ENCODE measurements around the gene ZBTB20. TPM values are rescaled to one million over a fixed set of nuclear protein-coding genes. Genes with fewer than 3 reads are reported as not detected.

Gene ZBTB20
- polyA plus RNA-seq, 3 donors: 1.3 to 3.2 (median 2.0) TPM

DNA sequence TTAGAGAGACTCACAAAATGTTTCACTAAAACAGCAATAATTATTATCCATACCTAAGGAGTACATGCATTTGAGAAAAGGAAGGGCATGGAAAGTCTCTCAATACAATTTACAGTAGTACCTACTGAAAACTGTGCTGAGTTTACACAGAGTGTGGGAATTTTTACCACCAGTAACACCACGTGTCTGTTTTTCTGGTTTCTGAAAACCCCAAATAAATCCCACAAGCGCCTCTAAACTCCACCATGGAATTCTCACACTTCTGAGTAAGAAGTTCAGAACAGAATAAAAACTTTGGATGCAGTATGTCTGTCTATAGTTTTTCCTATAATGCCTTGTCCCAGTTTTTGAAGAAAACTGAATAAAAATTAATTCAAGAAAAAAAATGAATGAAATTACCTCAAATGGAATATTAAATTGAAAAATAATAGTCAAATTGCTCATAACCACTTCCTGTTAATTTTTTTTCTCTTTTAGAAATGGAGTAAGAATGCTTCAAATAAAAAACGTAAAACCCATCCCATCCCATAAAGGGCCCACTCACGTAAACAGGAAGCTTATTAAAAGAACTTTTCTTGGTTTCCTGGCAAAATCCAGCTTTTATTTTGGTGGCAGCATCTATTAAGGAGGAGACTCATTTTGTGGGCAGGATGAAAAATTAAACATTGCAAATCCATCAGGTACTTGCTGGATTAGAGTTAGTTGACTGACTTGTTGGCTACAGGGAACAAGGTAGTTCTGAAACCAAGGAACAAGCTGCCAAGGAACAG is 475.2 kb downstream of the ZBTB20 start:
- H4K20me1 ChIP-seq (ENCODE audit: insufficient read depth, low read length): no peaks in the 10 kb centered on the region
- H3K36me3 ChIP-seq (replicated peaks in 1 of 2; ENCODE audit: control insufficient read depth in 1 of 2, insufficient read depth in 2 of 2, low read length in 2 of 2): no peaks in the 10 kb centered on the region
- H3K4me1 ChIP-seq (ENCODE audit: control insufficient read depth in 1 of 2, insufficient read depth in 2 of 2, low read length in 2 of 2): no peaks in the 10 kb centered on the region
- no peaks in the 10 kb centered on the region for H3K9me3 ChIP-seq (replicated peaks in 1 of 2; ENCODE audit: control insufficient read depth in 1 of 2, insufficient read depth in 1 of 2, low read length in 2 of 2)
- no peak overlapping the region for H3K27ac ChIP-seq (ENCODE audit: low read depth in 1 of 2, low read length in 2 of 2)
- no peak for DNase-seq
- no peaks in the 10 kb centered on the region for H3K27me3 ChIP-seq (ENCODE audit: control insufficient read depth in 2 of 2, insufficient read depth in 2 of 2, low read length in 2 of 2)
- H3K4me2 ChIP-seq (replicated peaks; ENCODE audit: extremely low read depth, low read length, poor library complexity, severe bottlenecking): no peak overlapping the region
- H3K4me3 ChIP-seq (replicated peaks in 1 of 3; ENCODE audit: low read depth in 2 of 3, low read length in 3 of 3): no peak overlapping the region
- Mint-ChIP-seq H3K27me3 (ENCODE audit: low read depth in 3 of 3) (no peaks in the 10 kb centered on the region), H3K36me3 (no peaks in the 10 kb centered on the region), H3K4me3 (no peak overlapping the region), H3K4me1 (no peaks in the 10 kb centered on the region), H3K9me3 (no peaks in the 10 kb centered on the region), H3K27ac (no peak overlapping the region)
- H2AFZ ChIP-seq (ENCODE audit: insufficient read depth, low read depth, low read length, poor library complexity, severe bottlenecking): no peak overlapping the region
- no CpG with 5 or more reads among the region's 4 CpGs for WGBS (ENCODE audit: insufficient coverage)
- intact Hi-C loops (cut with micrococcal nuclease): no loop called here
- no peak overlapping the region for H3K9ac ChIP-seq (ENCODE audit: insufficient read depth, low read length, poor library complexity, severe bottlenecking)
- H3K79me2 ChIP-seq (ENCODE audit: insufficient read depth, low read length): no peaks in the 10 kb centered on the region
- TF ChIP-seq, protein P1, sequence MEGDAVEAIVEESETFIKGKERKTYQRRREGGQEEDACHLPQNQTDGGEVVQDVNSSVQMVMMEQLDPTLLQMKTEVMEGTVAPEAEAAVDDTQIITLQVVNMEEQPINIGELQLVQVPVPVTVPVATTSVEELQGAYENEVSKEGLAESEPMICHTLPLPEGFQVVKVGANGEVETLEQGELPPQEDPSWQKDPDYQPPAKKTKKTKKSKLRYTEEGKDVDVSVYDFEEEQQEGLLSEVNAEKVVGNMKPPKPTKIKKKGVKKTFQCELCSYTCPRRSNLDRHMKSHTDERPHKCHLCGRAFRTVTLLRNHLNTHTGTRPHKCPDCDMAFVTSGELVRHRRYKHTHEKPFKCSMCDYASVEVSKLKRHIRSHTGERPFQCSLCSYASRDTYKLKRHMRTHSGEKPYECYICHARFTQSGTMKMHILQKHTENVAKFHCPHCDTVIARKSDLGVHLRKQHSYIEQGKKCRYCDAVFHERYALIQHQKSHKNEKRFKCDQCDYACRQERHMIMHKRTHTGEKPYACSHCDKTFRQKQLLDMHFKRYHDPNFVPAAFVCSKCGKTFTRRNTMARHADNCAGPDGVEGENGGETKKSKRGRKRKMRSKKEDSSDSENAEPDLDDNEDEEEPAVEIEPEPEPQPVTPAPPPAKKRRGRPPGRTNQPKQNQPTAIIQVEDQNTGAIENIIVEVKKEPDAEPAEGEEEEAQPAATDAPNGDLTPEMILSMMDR (IDR thresholded peaks at IDR 0.05): no peak

DNA sequence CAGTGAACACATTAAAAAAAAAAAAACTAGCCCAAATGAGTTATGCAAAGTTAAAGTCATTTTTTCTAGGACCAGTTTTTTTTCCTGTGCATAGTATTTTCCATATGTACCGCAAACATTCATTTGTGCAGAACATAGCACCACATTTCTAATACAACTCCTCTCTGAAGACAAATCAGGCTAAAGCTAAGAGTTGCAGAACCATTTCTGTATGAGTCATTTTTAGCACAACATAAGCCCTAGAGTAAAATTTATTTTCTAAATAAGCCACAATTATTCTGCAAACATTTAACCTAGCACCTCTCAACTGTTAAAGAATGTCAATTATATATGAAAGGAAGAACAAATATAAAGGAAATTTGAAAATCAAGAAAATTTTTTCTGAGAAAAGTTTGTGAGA is 477.5 kb downstream of the ZBTB20 start:
- intact Hi-C loops (cut with micrococcal nuclease): no loop called here
- Histone ChIP-seq H3K4me3 (replicated peaks in 1 of 3; ENCODE audit: low read depth in 2 of 3, low read length in 3 of 3) (no peak overlapping the region), H3K36me3 (replicated peaks in 1 of 2; ENCODE audit: control insufficient read depth in 1 of 2, insufficient read depth in 2 of 2, low read length in 2 of 2) (no peaks in the 10 kb centered on the region), H3K9ac (ENCODE audit: insufficient read depth, low read length, poor library complexity, severe bottlenecking) (no peak overlapping the region), H2AFZ (ENCODE audit: insufficient read depth, low read depth, low read length, poor library complexity, severe bottlenecking) (no peak overlapping the region), H3K4me1 (ENCODE audit: control insufficient read depth in 1 of 2, insufficient read depth in 2 of 2, low read length in 2 of 2) (no peaks in the 10 kb centered on the region), H3K27me3 (ENCODE audit: control insufficient read depth in 2 of 2, insufficient read depth in 2 of 2, low read length in 2 of 2) (no peaks in the 10 kb centered on the region), H3K9me3 (replicated peaks in 1 of 2; ENCODE audit: control insufficient read depth in 1 of 2, insufficient read depth in 1 of 2, low read length in 2 of 2) (no peaks in the 10 kb centered on the region), H3K27ac (ENCODE audit: low read depth in 1 of 2, low read length in 2 of 2) (no peak overlapping the region), H3K4me2 (replicated peaks; ENCODE audit: extremely low read depth, low read length, poor library complexity, severe bottlenecking) (no peak overlapping the region), H3K79me2 (ENCODE audit: insufficient read depth, low read length) (no peaks in the 10 kb centered on the region), H4K20me1 (ENCODE audit: insufficient read depth, low read length) (no peaks in the 10 kb centered on the region)
- WGBS (ENCODE audit: insufficient coverage): 100% methylated on average over 1 of the region's 1 CpG
- H3K9me3 Mint-ChIP-seq: peaks cover 0 to under 1% (median 0%) of the 10 kb centered on the region in 7 donors
- H3K36me3 Mint-ChIP-seq: no peaks in the 10 kb centered on the region
- no peaks in the 10 kb centered on the region for H3K27me3 Mint-ChIP-seq (ENCODE audit: low read depth in 3 of 3)
- H3K4me1 Mint-ChIP-seq: no peaks in the 10 kb centered on the region
- H3K4me3 Mint-ChIP-seq: no peak overlapping the region
- TF ChIP-seq, protein P1 (IDR thresholded peaks at IDR 0.05): no peak
- no peak overlapping the region for H3K27ac Mint-ChIP-seq
- DNase-seq: no peak

Measured in CD14-positive monocyte (primary cell).